Caco-2 (cell line): ENCODE results near the gene EBF4. TPM values are rescaled to one million over a fixed set of nuclear protein-coding genes. Genes with fewer than 3 reads are reported as not detected.
"Not testable (repeated sequence)": the region's sequence is repeated elsewhere in the genome, so short reads cannot be mapped to it uniquely, and the experiment has no call there.

Experiments used
- BruUV-seq: library from RNA; stranded (reverse); fragments of 400-500 nt; replicated peaks from 2 replicates; lab custom pipeline; 2021; lab: Mats Ljungman, UMichigan
- CTCF ChIA-PET: fragments of 300-600 bp; sonication (Branson Sonifier 250); formaldehyde crosslinking; loops from one replicate; lab custom pipeline; 2022; ENCODE audit warnings: antibody characterized with exemption; lab: Charles Lee
- POLR2A ChIA-PET: fragments of 300-600 bp; sonication (Branson Sonifier 250); formaldehyde crosslinking; loops from one replicate; lab custom pipeline; 2022; ENCODE audit warnings: antibody characterized with exemption; lab: Charles Lee
- DNase-seq, 2 experiments: peaks; one replicate each; pipeline versions ENCODE4 v3.0.0 to v3.0.0-alpha.2; 2020 to 2022
- H3K27me3 ChIP-seq: replicated peaks from 2 replicates; pipeline ENCODE4 v1.6.0; 2011; ENCODE audit warnings: low read length; ENCODE audit not compliant: control insufficient read depth, insufficient read depth
- H3K36me3 ChIP-seq: 2 replicates; pipeline ENCODE4 v1.5.1; 2011; ENCODE audit warnings: low read length; ENCODE audit not compliant: control insufficient read depth, insufficient read depth
- H3K4me1 ChIP-seq: fragments of 250-450 bp; sonication (Bioruptor Pico); 2 replicates; pipeline ENCODE4 v1.5.1; 2020; ENCODE audit warnings: mild to moderate bottlenecking
- H3K4me3 ChIP-seq: 2 replicates; pipeline ENCODE4 v1.5.1; 2011; ENCODE audit warnings: low read depth, mild to moderate bottlenecking, control low read depth, low read length
- H3K9me3 ChIP-seq: fragments of 250-450 bp; sonication (Bioruptor Pico); 2 replicates; pipeline ENCODE4 v1.5.1; 2020; ENCODE audit warnings: mild to moderate bottlenecking, moderate library complexity
- H3K27ac Mint-ChIP-seq: one replicate; pipeline ENCODE4 v1.8.0; 2022; ENCODE audit warnings: mixed read lengths; ENCODE audit not compliant: unreplicated experiment
- H3K27me3 Mint-ChIP-seq: one replicate; pipeline ENCODE4 v1.8.0; 2022; ENCODE audit warnings: mixed read lengths; ENCODE audit not compliant: insufficient read depth, unreplicated experiment
- H3K36me3 Mint-ChIP-seq: one replicate; pipeline ENCODE4 v1.8.0; 2022; ENCODE audit warnings: mild to moderate bottlenecking, mixed read lengths; ENCODE audit not compliant: insufficient read depth, unreplicated experiment
- H3K4me1 Mint-ChIP-seq: one replicate; pipeline ENCODE4 v1.8.0; 2022; ENCODE audit warnings: low read depth, mixed read lengths; ENCODE audit not compliant: unreplicated experiment
- H3K4me3 Mint-ChIP-seq: one replicate; pipeline ENCODE4 v1.8.0; 2022; ENCODE audit warnings: mild to moderate bottlenecking, moderate library complexity, mixed read lengths; ENCODE audit not compliant: unreplicated experiment
- H3K9me3 Mint-ChIP-seq: one replicate; pipeline ENCODE4 v1.8.0; 2022; ENCODE audit warnings: mixed read lengths; ENCODE audit not compliant: unreplicated experiment
- intact Hi-C: fragments of 100-400 bp; cut with micrococcal nuclease; formaldehyde crosslinking; loops from one replicate; pipeline ENCODE4 v1.10.0; 2022; ENCODE audit not compliant: unreplicated experiment
- total RNA-seq: library from RNA; stranded (reverse); gene quantifications from 2 replicates; pipeline ENCODE4 v1.2.3, GENCODE V29; 2022
- TF ChIP-seq, protein P1 (sequence below), 2 experiments: fragments of 200-600 bp in 1 of 2; IDR thresholded peaks; 1 replicate in 1 of 2; 2 replicates in 1 of 2; pipeline versions ENCODE4 v1.5.1 to v1.8.0; 2011 to 2022; ENCODE audit warnings: antibody characterized with exemption in 1 of 2, control low read depth in 1 of 2, inconsistent platforms in 1 of 2, low read depth in 1 of 2, low read length in 1 of 2, mild to moderate bottlenecking in 1 of 2, moderate library complexity in 1 of 2; ENCODE audit not compliant: insufficient read depth in 1 of 2, severe bottlenecking in 1 of 2, unreplicated experiment in 1 of 2

EBF4 gene
- total RNA-seq, 1 experiment from 2014 or later: 7.5 TPM

GRCh38 chr20:2805689-2806350, 113.2 kb downstream of the EBF4 start:
- Mint-ChIP-seq H3K4me1 (peaks cover 6% of the 10 kb centered on the region), H3K27ac (no peak overlapping the region), H3K36me3 (no peaks in the 10 kb centered on the region), H3K27me3 (peaks cover 3% of the 10 kb centered on the region), H3K9me3 (no peaks in the 10 kb centered on the region), H3K4me3 (no peak overlapping the region)
- no peaks in the 10 kb centered on the region for H3K9me3 ChIP-seq
- no peaks in the 10 kb centered on the region for H3K36me3 ChIP-seq
- TF ChIP-seq, protein P1, sequence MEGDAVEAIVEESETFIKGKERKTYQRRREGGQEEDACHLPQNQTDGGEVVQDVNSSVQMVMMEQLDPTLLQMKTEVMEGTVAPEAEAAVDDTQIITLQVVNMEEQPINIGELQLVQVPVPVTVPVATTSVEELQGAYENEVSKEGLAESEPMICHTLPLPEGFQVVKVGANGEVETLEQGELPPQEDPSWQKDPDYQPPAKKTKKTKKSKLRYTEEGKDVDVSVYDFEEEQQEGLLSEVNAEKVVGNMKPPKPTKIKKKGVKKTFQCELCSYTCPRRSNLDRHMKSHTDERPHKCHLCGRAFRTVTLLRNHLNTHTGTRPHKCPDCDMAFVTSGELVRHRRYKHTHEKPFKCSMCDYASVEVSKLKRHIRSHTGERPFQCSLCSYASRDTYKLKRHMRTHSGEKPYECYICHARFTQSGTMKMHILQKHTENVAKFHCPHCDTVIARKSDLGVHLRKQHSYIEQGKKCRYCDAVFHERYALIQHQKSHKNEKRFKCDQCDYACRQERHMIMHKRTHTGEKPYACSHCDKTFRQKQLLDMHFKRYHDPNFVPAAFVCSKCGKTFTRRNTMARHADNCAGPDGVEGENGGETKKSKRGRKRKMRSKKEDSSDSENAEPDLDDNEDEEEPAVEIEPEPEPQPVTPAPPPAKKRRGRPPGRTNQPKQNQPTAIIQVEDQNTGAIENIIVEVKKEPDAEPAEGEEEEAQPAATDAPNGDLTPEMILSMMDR (IDR thresholded peaks at IDR 0.05; ENCODE audit: insufficient read depth in 1 of 2, low read depth in 1 of 2, low read length in 1 of 2, severe bottlenecking in 1 of 2, unreplicated experiment in 1 of 2): no peak
- no peak overlapping the region for H3K4me3 ChIP-seq
- CTCF ChIA-PET: no interaction called here
- no peaks in the 10 kb centered on the region for H3K27me3 ChIP-seq
- DNase-seq: no peak
- H3K4me1 ChIP-seq: peaks cover 7% of the 10 kb centered on the region; the same call in 1 of the 2 replicates
- POLR2A ChIA-PET: no interaction called here
- intact Hi-C loops: no loop called here
- BruUV-seq: no TSS peak

GRCh38 chr20:2806351-2806701, 113.7 kb downstream of the EBF4 start:
- H3K4me1 Mint-ChIP-seq: peaks cover 6% of the 10 kb centered on the region
- Histone ChIP-seq H3K9me3 (no peaks in the 10 kb centered on the region), H3K27me3 (no peaks in the 10 kb centered on the region), H3K36me3 (no peaks in the 10 kb centered on the region), H3K4me1 (peaks cover 7% of the 10 kb centered on the region; the same call in 1 of the 2 replicates), H3K4me3 (no peak overlapping the region)
- ChIA-PET CTCF (no interaction called here), POLR2A (no interaction called here)
- intact Hi-C loops: no loop called here
- H3K4me3 Mint-ChIP-seq: no peak overlapping the region
- DNase-seq: no peak
- no TSS peak for BruUV-seq
- no peaks in the 10 kb centered on the region for H3K36me3 Mint-ChIP-seq
- H3K27me3 Mint-ChIP-seq: peaks cover 3% of the 10 kb centered on the region
- H3K27ac Mint-ChIP-seq: no peak overlapping the region
- TF ChIP-seq, protein P1 (IDR thresholded peaks at IDR 0.05; ENCODE audit: insufficient read depth in 1 of 2, low read depth in 1 of 2, low read length in 1 of 2, severe bottlenecking in 1 of 2, unreplicated experiment in 1 of 2): no peak
- H3K9me3 Mint-ChIP-seq: peaks cover 5% of the 10 kb centered on the region

DNA sequence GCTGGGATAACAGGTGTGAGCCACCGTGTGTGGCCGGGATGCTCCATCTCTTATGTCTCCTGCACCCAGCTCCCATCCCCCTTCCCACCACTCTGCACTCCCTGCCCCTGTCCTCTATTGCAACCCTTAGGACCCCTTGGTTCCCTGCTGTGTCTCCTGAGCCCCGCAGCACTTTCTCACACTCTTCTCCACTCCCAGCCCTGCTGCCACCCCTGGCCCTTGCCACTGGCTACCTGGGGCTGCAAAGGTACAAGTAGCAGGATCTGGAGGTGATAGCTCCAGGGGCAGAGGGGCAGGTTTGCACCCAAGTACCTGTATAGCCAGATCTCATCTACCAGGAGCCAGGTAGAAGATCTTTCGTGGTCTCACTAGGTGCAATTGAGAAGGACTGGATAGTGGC, 114.4 kb downstream of the EBF4 start:
- peaks cover 12% of the 10 kb centered on the region for H3K9me3 Mint-ChIP-seq
- no peak overlapping the region for H3K4me3 ChIP-seq
- H3K4me3 Mint-ChIP-seq: no peak overlapping the region
- no peak for DNase-seq
- no peaks in the 10 kb centered on the region for H3K36me3 ChIP-seq
- CTCF ChIA-PET: no interaction called here
- peaks cover 6% of the 10 kb centered on the region for H3K4me1 Mint-ChIP-seq
- TF ChIP-seq, protein P1 (IDR thresholded peaks at IDR 0.05; ENCODE audit: insufficient read depth in 1 of 2, low read depth in 1 of 2, low read length in 1 of 2, severe bottlenecking in 1 of 2, unreplicated experiment in 1 of 2): no peak
- H3K27me3 ChIP-seq: no peaks in the 10 kb centered on the region
- H3K27me3 Mint-ChIP-seq: peaks cover 3% of the 10 kb centered on the region
- POLR2A ChIA-PET: no interaction called here
- H3K36me3 Mint-ChIP-seq: no peaks in the 10 kb centered on the region
- no TSS peak for BruUV-seq
- peaks cover 7% of the 10 kb centered on the region; the same call in 1 of the 2 replicates for H3K4me1 ChIP-seq
- intact Hi-C loops: no loop called here
- peaks cover 5% of the 10 kb centered on the region; the same call in 1 of the 2 replicates for H3K9me3 ChIP-seq
- no peak overlapping the region for H3K27ac Mint-ChIP-seq

DNA sequence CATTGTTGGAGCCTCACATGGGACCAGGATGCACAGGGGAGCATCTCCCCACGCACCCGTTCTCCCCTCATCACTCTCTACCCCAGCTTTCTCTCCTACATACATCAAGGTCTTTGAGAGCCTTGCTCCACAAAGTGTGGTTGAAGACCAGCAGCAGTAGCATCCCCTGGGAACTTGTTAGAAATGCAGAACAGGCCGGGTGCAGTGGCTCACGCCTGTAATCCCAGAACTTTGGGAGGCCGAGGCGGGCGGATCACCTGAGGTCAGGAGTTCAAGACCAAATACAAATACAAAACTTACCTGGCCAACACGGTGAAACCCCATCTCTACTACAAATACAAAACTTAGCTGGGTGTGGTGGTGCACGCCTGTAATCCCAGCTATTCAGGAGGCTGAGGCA, 115.3 kb downstream of the EBF4 start:
- peaks cover 18% of the 10 kb centered on the region for H3K9me3 Mint-ChIP-seq
- peaks cover 10% of the 10 kb centered on the region; the same call in 1 of the 2 replicates for H3K9me3 ChIP-seq
- intact Hi-C loops, H3K36me3 Mint-ChIP-seq, H3K27me3 ChIP-seq, H3K36me3 ChIP-seq, BruUV-seq, H3K27me3 Mint-ChIP-seq, POLR2A ChIA-PET, DNase-seq, CTCF ChIA-PET, H3K4me1 ChIP-seq, H3K4me3 ChIP-seq, H3K4me1 Mint-ChIP-seq, H3K4me3 Mint-ChIP-seq, H3K27ac Mint-ChIP-seq: not testable (repeated sequence)
